ENCODE data around the gene SLC25A42.

DNA sequence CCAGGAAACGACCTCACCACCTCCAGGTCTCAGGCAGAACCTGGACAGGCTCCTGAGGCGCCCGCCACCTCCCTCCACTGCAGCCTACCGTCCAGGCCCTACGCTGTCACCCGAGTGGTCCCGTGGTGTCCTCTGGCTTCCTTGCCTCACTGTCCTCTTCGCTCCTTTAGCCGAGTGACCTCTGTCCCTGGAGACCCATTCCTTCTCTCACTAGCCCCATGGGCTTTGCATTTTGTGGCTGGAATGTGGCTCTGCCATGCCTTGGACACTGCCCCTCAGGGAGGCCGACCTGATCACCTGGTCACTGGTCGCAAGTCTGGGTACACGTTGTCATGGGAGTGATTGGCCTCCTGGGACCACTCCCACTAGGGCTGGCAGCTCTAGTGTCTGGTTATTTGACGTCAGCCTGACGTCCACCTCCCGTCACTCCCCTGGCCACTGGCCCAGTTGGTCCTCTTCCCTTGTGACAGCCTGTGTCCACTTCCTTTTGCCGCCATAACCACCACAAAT lies 17.9 kb downstream of the SLC25A42 start:
- TF ChIP-seq, protein P1, sequence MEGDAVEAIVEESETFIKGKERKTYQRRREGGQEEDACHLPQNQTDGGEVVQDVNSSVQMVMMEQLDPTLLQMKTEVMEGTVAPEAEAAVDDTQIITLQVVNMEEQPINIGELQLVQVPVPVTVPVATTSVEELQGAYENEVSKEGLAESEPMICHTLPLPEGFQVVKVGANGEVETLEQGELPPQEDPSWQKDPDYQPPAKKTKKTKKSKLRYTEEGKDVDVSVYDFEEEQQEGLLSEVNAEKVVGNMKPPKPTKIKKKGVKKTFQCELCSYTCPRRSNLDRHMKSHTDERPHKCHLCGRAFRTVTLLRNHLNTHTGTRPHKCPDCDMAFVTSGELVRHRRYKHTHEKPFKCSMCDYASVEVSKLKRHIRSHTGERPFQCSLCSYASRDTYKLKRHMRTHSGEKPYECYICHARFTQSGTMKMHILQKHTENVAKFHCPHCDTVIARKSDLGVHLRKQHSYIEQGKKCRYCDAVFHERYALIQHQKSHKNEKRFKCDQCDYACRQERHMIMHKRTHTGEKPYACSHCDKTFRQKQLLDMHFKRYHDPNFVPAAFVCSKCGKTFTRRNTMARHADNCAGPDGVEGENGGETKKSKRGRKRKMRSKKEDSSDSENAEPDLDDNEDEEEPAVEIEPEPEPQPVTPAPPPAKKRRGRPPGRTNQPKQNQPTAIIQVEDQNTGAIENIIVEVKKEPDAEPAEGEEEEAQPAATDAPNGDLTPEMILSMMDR (IDR thresholded peaks at IDR 0.05) = no peak
- TF ChIP-seq POLR2A (IDR thresholded peaks at IDR 0.05) = no peak
